IPS-NIHi11 (cell line): Measurements from ENCODE around the gene CHST15.

ENCODE experiments used
- DNase-seq: peaks from one replicate; pipeline ENCODE4 v3.0.0; 2012; ENCODE audit warnings: mixed read lengths, low spot score

The CHST15 gene

DNA sequence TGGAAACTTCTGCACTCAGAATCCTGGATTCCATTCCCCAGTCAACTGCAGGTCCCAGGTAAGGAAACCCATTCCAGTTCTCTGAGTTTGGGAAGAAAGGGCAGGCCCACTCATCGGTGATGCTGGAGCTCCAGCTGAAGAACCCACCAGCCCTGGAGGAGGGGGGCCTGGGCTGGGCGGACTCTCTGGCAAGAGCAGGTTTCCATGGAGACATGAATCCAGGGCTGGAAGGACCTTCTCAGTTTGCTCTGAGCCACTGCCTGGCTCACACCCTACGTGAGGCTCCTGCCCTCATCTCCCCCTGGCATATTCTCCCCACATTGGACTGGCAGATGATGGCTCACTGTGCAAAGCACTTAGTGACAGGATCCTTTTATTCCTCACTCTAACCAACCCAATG, 128.4 kb downstream of the CHST15 start:
- no peak for DNase-seq

DNA sequence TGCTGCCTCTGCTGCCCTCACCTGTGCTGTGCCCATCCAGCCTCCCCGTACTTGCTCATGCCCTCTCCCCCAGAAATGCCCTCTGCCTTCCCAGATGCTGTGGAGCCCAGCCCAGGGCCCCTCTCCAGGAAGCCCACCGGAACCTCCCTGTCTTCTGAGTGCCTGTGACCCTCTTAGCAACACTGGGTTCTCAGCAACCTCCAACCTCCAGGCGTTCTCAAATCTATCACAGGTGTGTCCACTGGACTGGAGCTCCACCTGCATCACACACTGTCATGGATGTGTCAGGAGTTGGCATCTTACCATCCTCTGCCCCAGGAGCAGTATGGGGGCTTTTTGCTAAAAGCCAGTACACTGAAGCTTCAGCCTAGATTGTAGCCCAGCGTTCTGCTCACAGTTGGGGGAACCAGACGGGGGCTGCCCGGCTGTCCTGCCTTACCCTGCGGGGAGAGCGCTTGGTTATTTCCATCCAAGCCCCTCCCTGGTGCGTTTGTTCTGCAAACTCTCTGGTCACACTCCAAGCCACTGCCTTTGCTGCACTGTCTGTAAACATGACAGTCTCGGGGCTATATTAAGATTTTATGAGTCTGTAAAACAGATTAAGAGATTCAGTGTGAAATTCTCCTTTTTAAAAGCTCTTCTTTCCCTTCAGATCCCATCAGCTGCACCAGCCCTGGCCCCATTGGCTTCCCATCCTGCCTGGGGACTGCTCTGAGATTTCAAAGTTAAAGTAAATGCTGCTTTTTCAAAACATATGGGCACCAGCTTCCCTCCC, 130.5 kb downstream of the CHST15 start:
- DNase-seq, result no peak

DNA sequence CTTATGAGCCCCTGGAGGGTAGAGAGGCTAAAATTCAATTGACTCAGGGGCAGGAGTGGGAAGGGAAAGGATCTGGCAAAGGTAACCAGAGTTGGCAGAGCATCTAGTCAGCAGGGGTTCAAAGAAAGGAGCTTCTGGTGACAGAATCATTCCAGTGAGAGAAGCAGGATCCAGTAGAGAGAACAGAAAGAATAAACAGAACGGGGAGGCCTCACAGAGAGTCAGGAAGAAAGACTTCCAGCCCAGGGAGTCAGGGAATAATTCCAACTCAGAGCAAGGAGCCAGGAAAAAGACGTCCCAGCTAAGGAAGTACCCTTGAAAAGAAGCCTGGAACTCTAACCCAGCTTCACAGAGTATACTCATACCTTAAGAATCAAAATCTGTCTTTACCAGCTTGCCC, 135.2 kb downstream of the CHST15 start:
- DNase-seq, result no peak
